HG02610 (cell line): ENCODE results near the gene UBL3.

Source experiments
- ATAC-seq: cut with Tn5 transposase; IDR thresholded peaks from one replicate; pipeline ENCODE4 v1.9.1; 2021; ENCODE audit warnings: mild to moderate bottlenecking, moderate library complexity; ENCODE audit not compliant: unreplicated experiment

UBL3 gene

GRCh38 chr13:29716493-29716892, 133.9 kb downstream of the UBL3 start:
- ATAC-seq: no peak
